Endodermal cell (in vitro differentiated cells): ENCODE data around the gene TMC4. TPM values are rescaled to one million over a fixed set of nuclear protein-coding genes. Genes with fewer than 3 reads are reported as not detected.
A peak's percentile ranks its signal among the peaks of the same experiment; 100 is the strongest.
"Not testable (repeated sequence)": the region's sequence is repeated elsewhere in the genome, so short reads cannot be mapped to it uniquely, and the experiment has no call there.

Experiments used
- DNase-seq: peaks from one replicate; pipeline ENCODE4 v3.0.0-alpha.2; 2017
- H3K27ac ChIP-seq: 2 replicates; pipeline ENCODE4 v1.5.1; 2013; ENCODE audit warnings: mild to moderate bottlenecking, low read depth, low read length, moderate library complexity
- H3K27me3 ChIP-seq: 2 replicates; pipeline ENCODE4 v1.6.1; 2013; ENCODE audit warnings: mild to moderate bottlenecking, low read length, moderate library complexity; ENCODE audit not compliant: insufficient read depth, control insufficient read depth, poor library complexity, severe bottlenecking
- H3K36me3 ChIP-seq: 2 replicates; pipeline ENCODE4 v1.7.0; 2013; ENCODE audit warnings: mild to moderate bottlenecking, low read length, moderate library complexity; ENCODE audit not compliant: control insufficient read depth, insufficient read depth
- H3K4me1 ChIP-seq: one replicate; pipeline ENCODE4 v1.7.0; 2013; ENCODE audit warnings: low read length; ENCODE audit not compliant: control insufficient read depth, insufficient read depth
- H3K4me3 ChIP-seq: 2 replicates; pipeline ENCODE4 v1.5.1; 2013; ENCODE audit warnings: mild to moderate bottlenecking, low read length, moderate library complexity
- H3K9ac ChIP-seq: 2 replicates; pipeline ENCODE4 v1.6.1; 2013; ENCODE audit warnings: mild to moderate bottlenecking, low read length, moderate library complexity; ENCODE audit not compliant: poor library complexity, severe bottlenecking; ENCODE audit errors: extremely low read depth
- H3K9me3 ChIP-seq: 2 replicates; pipeline ENCODE4 v1.6.1; 2013; ENCODE audit warnings: mild to moderate bottlenecking, low read length, moderate library complexity; ENCODE audit not compliant: control insufficient read depth
- H3K27ac Mint-ChIP-seq: 2 replicates; pipeline ENCODE4 v1.8.0; 2020; ENCODE audit warnings: mixed read lengths
- H3K27me3 Mint-ChIP-seq: 2 replicates; pipeline ENCODE4 v1.8.0; 2021; ENCODE audit warnings: mild to moderate bottlenecking, mixed read lengths; ENCODE audit not compliant: insufficient read depth
- H3K36me3 Mint-ChIP-seq: 2 replicates; pipeline ENCODE4 v1.8.0; 2020; ENCODE audit warnings: low read depth, mixed read lengths
- H3K4me1 Mint-ChIP-seq: 2 replicates; pipeline ENCODE4 v1.8.0; 2020; ENCODE audit warnings: mixed read lengths
- H3K4me3 Mint-ChIP-seq: 2 replicates; pipeline ENCODE4 v1.8.0; 2020; ENCODE audit warnings: mild to moderate bottlenecking, moderate library complexity, mixed read lengths
- H3K9me3 Mint-ChIP-seq: 2 replicates; pipeline ENCODE4 v1.8.0; 2020; ENCODE audit warnings: mild to moderate bottlenecking, mixed read lengths
- CTCF ChIP-seq: fragments of 200-600 bp; sonication (generic); conservative IDR thresholded peaks from 2 replicates; pipeline ENCODE4 v1.5.0; 2021; ENCODE audit warnings: antibody characterized with exemption, mild to moderate bottlenecking
- WGBS, 2 experiments: methylation state at CpG; one replicate each; pipeline versions ENCODE4 v1.1.5 to v1.1.7; 2013; ENCODE audit warnings: missing lambda C conversion rate in 2 of 2, mixed read lengths in 1 of 2; ENCODE audit not compliant: insufficient coverage in 1 of 2, insufficient read length in 1 of 2; 5-methylcytosine and 5-hydroxymethylcytosine counted together
- total RNA-seq, 2 donors: library from RNA; stranded (reverse); fragmentation: NEBNext Ultra II Directional in 1 of 2; extraction: Animal tissue kit (Norgen Biotek cat#: 25700) in 1 of 2; gene quantifications; 2 replicates in 1 of 2; 3 replicates in 1 of 2; pipeline ENCODE4 v1.2.1, GENCODE V29; 2021

TMC4 gene
- total RNA-seq, 2 donors from 2014 or later = 32.7 to 46.6 TPM

GRCh38 chr19:54178581-54179261, 5.8 kb upstream of the TMC4 start:
- H3K27me3 Mint-ChIP-seq = no peaks in the 10 kb centered on the region
- no peaks in the 10 kb centered on the region for H3K4me1 ChIP-seq
- peaks cover 40% of the 10 kb centered on the region for H3K36me3 ChIP-seq
- no peak overlapping the region for H3K4me3 Mint-ChIP-seq
- H3K4me3 ChIP-seq = no peak overlapping the region
- peak overlapping the region; percentile 90 for H3K27ac ChIP-seq
- DNase-seq = peak; percentile 87
- no peak for TF ChIP-seq CTCF
- no peak overlapping the region for H3K9ac ChIP-seq
- WGBS, 2 experiments = 88 to 92% methylated on average over 14 to 23 of the region's 23 CpGs
- H3K9me3 Mint-ChIP-seq = no peaks in the 10 kb centered on the region
- no peak overlapping the region for H3K27ac Mint-ChIP-seq
- H3K27me3 ChIP-seq = no peaks in the 10 kb centered on the region
- H3K36me3 Mint-ChIP-seq = peaks cover 43% of the 10 kb centered on the region
- H3K9me3 ChIP-seq = no peaks in the 10 kb centered on the region
- H3K4me1 Mint-ChIP-seq = no peaks in the 10 kb centered on the region

GRCh38 chr19:54173951-54174834, 1.2 kb upstream of the TMC4 start:
- peaks cover 26% of the 10 kb centered on the region for H3K36me3 ChIP-seq
- TF ChIP-seq CTCF = no peak
- WGBS, 2 experiments = 88 to 90% methylated on average over 10 to 25 of the region's 25 CpGs
- H3K27ac Mint-ChIP-seq = peak overlapping the region; percentile 21
- H3K4me1 Mint-ChIP-seq = no peaks in the 10 kb centered on the region
- no peak for DNase-seq
- H3K36me3 Mint-ChIP-seq = peaks cover 22% of the 10 kb centered on the region
- H3K4me1 ChIP-seq = no peaks in the 10 kb centered on the region
- no peak overlapping the region for H3K9ac ChIP-seq
- H3K27me3 ChIP-seq = no peaks in the 10 kb centered on the region
- H3K27ac ChIP-seq = no peak overlapping the region
- no peaks in the 10 kb centered on the region for H3K27me3 Mint-ChIP-seq
- H3K9me3 ChIP-seq = no peaks in the 10 kb centered on the region
- H3K4me3 ChIP-seq = no peak overlapping the region
- no peak overlapping the region for H3K4me3 Mint-ChIP-seq
- H3K9me3 Mint-ChIP-seq = no peaks in the 10 kb centered on the region

- Histone ChIP-seq H3K27ac (no peak overlapping the region), H3K9ac (no peak overlapping the region), H3K4me3 (no peak overlapping the region), H3K36me3 (peaks cover 17% of the 10 kb centered on the region), H3K9me3 (no peaks in the 10 kb centered on the region), H3K27me3 (no peaks in the 10 kb centered on the region), H3K4me1 (no peaks in the 10 kb centered on the region)
- TF ChIP-seq CTCF = peak; percentile 4
- Mint-ChIP-seq H3K36me3 (peaks cover 17% of the 10 kb centered on the region), H3K27me3 (no peaks in the 10 kb centered on the region), H3K4me1 (no peaks in the 10 kb centered on the region), H3K4me3 (peak overlapping the region; percentile 76), H3K27ac (peak overlapping the region; percentile 10), H3K9me3 (no peaks in the 10 kb centered on the region)
- DNase-seq = no peak
- 65 to 69% methylated on average over 14 to 15 of the region's 15 CpGs for WGBS, 2 experiments
Measured at GRCh38 chr19:54173359-54173699, 369 bp upstream of the TMC4 start.

GRCh38 chr19:54171736-54172431, 1.1 kb downstream of the TMC4 start:
- DNase-seq, H3K9ac ChIP-seq, H3K9me3 ChIP-seq, H3K4me1 ChIP-seq, H3K27me3 Mint-ChIP-seq, H3K4me3 ChIP-seq, H3K27me3 ChIP-seq, H3K9me3 Mint-ChIP-seq, H3K27ac ChIP-seq, H3K4me1 Mint-ChIP-seq, H3K27ac Mint-ChIP-seq: not testable (repeated sequence)
- H3K4me3 Mint-ChIP-seq = peak overlapping the region; percentile 26
- H3K36me3 Mint-ChIP-seq = peaks cover 13% of the 10 kb centered on the region
- 91 to 93% methylated on average over 7 to 13 of the region's 23 CpGs for WGBS, 2 experiments
- H3K36me3 ChIP-seq = peaks cover 11% of the 10 kb centered on the region
